Measurements from ENCODE around the gene DHRS13.
"Not testable (repeated sequence)": the region's sequence is repeated elsewhere in the genome, so short reads cannot be mapped to it uniquely, and the experiment has no call there.

DHRS13 gene

GRCh38 chr17:28856028-28856574, 46.8 kb downstream of the DHRS13 start:
- DNase-seq: no peak

- DNase-seq: no peak
Measured at GRCh38 chr17:28855336-28855679, 47.6 kb downstream of the DHRS13 start.

GRCh38 chr17:28854457-28855335, 48.2 kb downstream of the DHRS13 start, which contains the start of gene ERAL1:
TSS of gene ERAL1 (plus strand) at chr17:28855016. CDS start at chr17:28855035, 19 bp downstream.
- DNase-seq: peak; percentile 87

GRCh38 chr17:28853295-28853694, 49.6 kb downstream of the DHRS13 start:
- no peak for DNase-seq

GRCh38 chr17:28849281-28849680, 53.6 kb downstream of the DHRS13 start:
- no peak for DNase-seq

GRCh38 chr17:28848667-28849066, 54.2 kb downstream of the DHRS13 start:
- not testable (repeated sequence) for DNase-seq
